ENCODE data around the gene ST3GAL5.

The ST3GAL5 gene

DNA sequence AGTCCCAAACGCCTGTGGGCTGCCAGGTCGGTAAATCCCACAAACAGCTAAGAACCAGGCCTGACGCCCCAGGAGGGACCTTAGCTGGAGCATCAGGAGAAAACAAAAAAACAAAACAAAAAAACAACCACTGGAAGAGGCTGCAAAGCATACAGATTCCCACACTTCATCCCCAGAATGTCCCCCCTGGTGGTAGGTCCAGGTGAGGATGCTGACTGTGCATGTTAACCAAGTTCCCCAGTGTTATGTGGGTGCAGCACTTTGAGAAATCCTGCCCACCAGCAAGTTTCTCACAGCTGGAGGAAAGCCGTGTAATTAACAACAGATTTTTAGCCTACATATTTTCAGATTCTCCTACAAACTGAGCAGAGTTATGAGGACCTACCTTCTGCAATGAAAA is 15.1 kb downstream of the ST3GAL5 start:
- peak in 1 of 2 experiments; percentile 5 for DNase-seq
- TF ChIP-seq POLR2A (IDR thresholded peaks at IDR 0.05; ENCODE audit: low read length) = no peak
- TF ChIP-seq GATA1 (IDR thresholded peaks at IDR 0.05; ENCODE audit: low read depth, low read length) = no peak

DNA sequence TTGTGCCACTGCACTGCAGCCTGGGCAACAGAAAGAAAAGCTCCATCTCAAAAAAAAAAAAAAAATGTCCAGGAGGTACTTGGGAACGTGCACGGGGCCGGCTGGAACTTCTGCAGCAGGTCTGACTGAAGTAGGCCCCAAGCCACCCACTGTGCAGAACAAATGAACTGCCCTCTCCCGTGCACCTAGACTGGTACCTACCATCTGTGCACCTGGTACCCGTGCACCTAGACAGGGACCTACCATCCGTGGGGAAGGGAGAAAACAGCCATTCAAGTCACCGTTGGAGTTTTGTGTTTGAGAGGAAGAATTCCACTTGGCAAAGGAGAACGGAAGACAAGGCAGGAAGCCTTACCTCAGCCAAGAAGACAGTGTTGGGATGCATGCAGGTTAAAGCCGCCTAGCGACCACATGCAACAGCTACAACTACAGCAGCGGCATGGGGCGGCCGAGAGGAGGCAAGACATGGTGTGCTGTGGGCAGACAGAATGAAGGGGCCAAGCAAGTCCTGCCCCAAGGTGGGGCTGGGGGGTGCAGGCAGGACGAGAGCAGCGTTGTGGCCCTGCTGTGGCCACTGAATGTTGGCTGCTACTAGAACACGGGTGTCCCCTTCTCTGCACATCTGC is 16.1 kb downstream of the ST3GAL5 start:
- TF ChIP-seq POLR2A (IDR thresholded peaks at IDR 0.05; ENCODE audit: low read length) (no peak), GATA1 (IDR thresholded peaks at IDR 0.05; ENCODE audit: low read depth, low read length) (no peak)
- no peak for DNase-seq

DNA sequence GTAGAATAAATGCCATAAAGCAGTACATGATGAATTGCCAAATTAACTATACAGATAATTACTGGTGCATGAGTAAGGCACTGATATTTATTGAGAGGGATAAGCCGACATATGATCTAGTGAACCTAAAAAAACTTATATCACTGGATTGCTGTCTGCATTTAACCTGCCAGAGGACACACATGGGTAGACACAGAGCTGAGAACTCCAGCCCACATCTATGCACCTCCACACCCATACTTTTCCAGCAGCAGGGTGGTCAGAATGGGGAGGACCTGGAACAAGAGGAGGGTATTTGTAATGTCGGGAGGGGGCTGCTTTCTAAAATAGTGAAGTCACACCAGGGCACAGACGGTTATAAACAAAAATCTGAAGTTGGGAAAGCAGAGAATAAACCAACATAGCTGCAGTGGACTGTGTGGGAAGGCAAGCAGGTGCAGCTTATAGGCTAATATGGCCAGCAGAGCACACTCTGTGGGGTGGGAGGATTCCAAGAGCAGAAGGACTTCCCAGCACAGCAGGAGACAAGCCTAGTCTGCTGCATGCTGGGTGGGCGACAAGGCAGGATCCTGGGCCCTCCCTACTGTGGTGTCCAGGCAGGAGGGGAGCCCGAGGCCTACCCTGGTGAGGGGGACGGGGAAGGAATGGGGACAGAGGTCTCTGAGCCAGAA is 17.2 kb downstream of the ST3GAL5 start:
- no peak for DNase-seq
- TF ChIP-seq GATA1 (IDR thresholded peaks at IDR 0.05; ENCODE audit: low read depth, low read length) (no peak), POLR2A (IDR thresholded peaks at IDR 0.05; ENCODE audit: low read length) (no peak)

GRCh38 chr2:85868822-85869221 is 20.0 kb downstream of the ST3GAL5 start:
- DNase-seq = no peak
- no peak for TF ChIP-seq GATA1 (IDR thresholded peaks at IDR 0.05; ENCODE audit: low read depth, low read length)
- TF ChIP-seq POLR2A (IDR thresholded peaks at IDR 0.05; ENCODE audit: low read length) = no peak

- TF ChIP-seq GATA1 (IDR thresholded peaks at IDR 0.05; ENCODE audit: low read depth, low read length) (no peak), POLR2A (IDR thresholded peaks at IDR 0.05; ENCODE audit: low read length) (no peak)
- DNase-seq = no peak
Observed at GRCh38 chr2:85867556-85868292, 21.1 kb downstream of the ST3GAL5 start.

DNA sequence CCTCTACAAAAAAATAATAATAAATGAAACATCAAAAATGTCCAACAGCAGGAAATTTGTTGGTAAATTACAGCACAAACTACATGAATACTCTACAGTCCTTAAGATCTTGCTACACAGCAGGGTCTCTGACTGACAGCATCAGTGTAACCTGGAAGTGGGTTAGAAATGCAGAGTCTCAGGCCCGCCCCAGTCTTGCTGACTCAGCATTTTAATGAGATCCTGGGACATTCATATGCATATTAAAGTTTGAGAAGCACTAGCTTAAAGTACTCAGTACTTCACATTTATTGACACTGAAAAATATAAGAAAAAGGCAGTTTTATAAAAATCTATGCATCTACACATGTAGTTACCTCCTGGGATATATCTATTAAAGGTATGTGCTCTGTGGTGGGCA is 21.7 kb downstream of the ST3GAL5 start:
- DNase-seq = no peak
- TF ChIP-seq GATA1 (IDR thresholded peaks at IDR 0.05; ENCODE audit: low read depth, low read length) (no peak), POLR2A (IDR thresholded peaks at IDR 0.05; ENCODE audit: low read length) (no peak)

- TF ChIP-seq POLR2A (IDR thresholded peaks at IDR 0.05; ENCODE audit: low read length) (no peak), GATA1 (IDR thresholded peaks at IDR 0.05; ENCODE audit: low read depth, low read length) (no peak)
- no peak for DNase-seq
Observed at GRCh38 chr2:85866165-85866659, 22.6 kb downstream of the ST3GAL5 start.

- no peak for DNase-seq
- TF ChIP-seq GATA1 (IDR thresholded peaks at IDR 0.05; ENCODE audit: low read depth, low read length) (no peak), POLR2A (IDR thresholded peaks at IDR 0.05; ENCODE audit: low read length) (no peak)
Observed at GRCh38 chr2:85865539-85866164, 23.1 kb downstream of the ST3GAL5 start.

DNA sequence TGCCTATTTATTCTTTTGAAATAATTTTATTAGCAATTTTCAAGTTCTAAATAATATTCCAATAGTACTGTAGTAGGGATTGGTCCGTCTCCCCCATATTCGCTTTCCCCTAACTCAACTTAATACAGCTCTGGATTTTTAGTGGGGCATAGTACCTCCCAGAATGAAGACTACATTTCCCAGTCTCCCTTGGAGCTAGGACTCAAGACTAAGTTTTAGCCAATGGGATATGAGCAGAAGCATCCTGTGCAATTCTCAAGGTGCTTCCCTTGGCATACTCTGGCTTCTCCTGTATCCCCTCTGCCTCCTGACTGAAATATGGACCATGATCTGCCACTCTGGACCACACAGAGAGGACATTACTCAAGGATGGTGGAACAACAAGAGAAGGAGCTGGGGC is 24.1 kb downstream of the ST3GAL5 start:
- no peak for DNase-seq
- TF ChIP-seq POLR2A (IDR thresholded peaks at IDR 0.05; ENCODE audit: low read length) = no peak
- TF ChIP-seq GATA1 (IDR thresholded peaks at IDR 0.05; ENCODE audit: low read depth, low read length) = no peak

- no peak for DNase-seq
- TF ChIP-seq POLR2A (IDR thresholded peaks at IDR 0.05; ENCODE audit: low read length) = no peak
- no peak for TF ChIP-seq GATA1 (IDR thresholded peaks at IDR 0.05; ENCODE audit: low read depth, low read length)
Observed at GRCh38 chr2:85862426-85862825, 26.4 kb downstream of the ST3GAL5 start.

- TF ChIP-seq GATA1 (IDR thresholded peaks at IDR 0.05; ENCODE audit: low read depth, low read length) (no peak), POLR2A (IDR thresholded peaks at IDR 0.05; ENCODE audit: low read length) (no peak)
Observed at GRCh38 chr2:85861650-85862049, 27.1 kb downstream of the ST3GAL5 start.

DNA sequence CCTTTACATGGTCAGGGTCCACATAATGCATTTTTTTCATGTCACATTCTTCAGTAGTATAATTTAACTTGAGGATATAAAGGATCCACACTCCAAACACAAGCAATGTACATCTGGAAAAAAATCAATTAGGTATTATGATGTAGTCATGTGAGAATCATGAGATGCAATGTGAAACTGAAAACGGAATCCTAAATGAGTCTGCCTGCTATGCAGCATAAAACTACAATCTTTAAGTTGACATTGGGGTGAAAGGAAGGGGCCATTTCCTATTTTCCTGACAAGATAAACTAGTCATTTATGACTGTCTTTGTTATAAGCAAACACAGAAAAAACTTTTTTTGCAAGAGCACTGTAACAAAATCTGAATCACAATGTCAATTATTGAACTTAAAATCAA is 27.6 kb downstream of the ST3GAL5 start:
- DNase-seq = no peak
- TF ChIP-seq POLR2A (IDR thresholded peaks at IDR 0.05; ENCODE audit: low read length) (no peak), GATA1 (IDR thresholded peaks at IDR 0.05; ENCODE audit: low read depth, low read length) (no peak)

More at GRCh38 chr2:85861650-85862049, 27.1 kb downstream of the ST3GAL5 start:
- DNase-seq = no peak

DNA sequence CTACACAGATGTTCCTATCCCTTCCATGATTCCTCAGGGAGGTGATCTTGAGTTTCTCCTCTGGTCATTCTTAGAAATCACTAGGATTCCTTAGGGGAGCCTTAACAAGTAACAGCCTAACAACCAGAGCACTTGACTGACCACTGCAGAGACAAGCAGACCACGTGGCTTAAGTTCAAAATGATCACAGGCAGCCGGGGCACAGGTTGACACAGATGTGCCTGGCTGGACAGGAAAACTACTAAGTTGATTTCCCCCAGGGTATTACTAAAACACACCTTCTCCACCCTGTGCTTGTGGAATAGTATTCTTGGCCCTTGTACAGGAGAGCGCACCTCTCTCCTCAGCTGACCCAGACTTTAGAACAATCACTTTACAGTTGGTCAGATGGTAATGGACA is 29.9 kb downstream of the ST3GAL5 start:
- no peak for DNase-seq
- TF ChIP-seq GATA1 (IDR thresholded peaks at IDR 0.05; ENCODE audit: low read depth, low read length) (no peak), POLR2A (IDR thresholded peaks at IDR 0.05; ENCODE audit: low read length) (no peak)

DNA sequence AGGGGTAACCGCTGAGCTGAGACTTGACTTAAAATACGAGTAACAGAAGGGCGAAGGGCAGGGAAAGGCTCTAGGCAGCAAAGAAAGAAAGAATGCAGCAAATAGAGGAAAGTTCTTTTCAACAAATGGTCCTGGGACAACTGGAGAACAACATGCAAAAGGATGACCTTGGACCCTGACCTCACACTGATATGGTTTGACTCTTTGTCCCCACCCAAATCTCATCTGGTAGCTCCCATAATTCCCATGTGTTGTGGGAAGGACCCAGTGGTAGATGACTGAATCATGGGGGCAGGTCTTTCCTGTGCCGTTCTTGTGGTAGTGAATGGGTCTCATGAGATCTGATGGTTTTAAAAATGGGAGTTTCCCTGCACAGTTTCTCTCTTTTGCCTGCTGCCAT is 33.9 kb downstream of the ST3GAL5 start:
- no peak for TF ChIP-seq GATA1 (IDR thresholded peaks at IDR 0.05; ENCODE audit: low read depth, low read length)
- TF ChIP-seq POLR2A (IDR thresholded peaks at IDR 0.05; ENCODE audit: low read length) = no peak
- no peak for DNase-seq

All from erythroblast (primary cell).